ENCODE measurements around the gene CCDC137. TPM values are rescaled to one million over a fixed set of nuclear protein-coding genes. Genes with fewer than 3 reads are reported as not detected.
"Not testable (repeated sequence)": the region's sequence is repeated elsewhere in the genome, so short reads cannot be mapped to it uniquely, and the experiment has no call there.

The CCDC137 gene
- total RNA-seq, 1 experiment from 2014 or later = 8.1 TPM

GRCh38 chr17:81667754-81668153, 1.2 kb downstream of the CCDC137 start:
- no peaks in the 10 kb centered on the region for H3K27me3 ChIP-seq (ENCODE audit: low read length)
- H4K20me1 ChIP-seq (ENCODE audit: insufficient read depth, low read depth, low read length) = no peaks in the 10 kb centered on the region
- peak overlapping the region; percentile 99 for H3K9ac ChIP-seq (ENCODE audit: low read length)
- no peak overlapping the region for H3K27ac ChIP-seq (ENCODE audit: low read length)
- H3K79me2 ChIP-seq (ENCODE audit: low read length) = peaks cover 43% of the 10 kb centered on the region
- DNase-seq = peak; percentile 57
- H2AFZ ChIP-seq (ENCODE audit: low read length) = no peak overlapping the region
- H3K36me3 ChIP-seq (ENCODE audit: insufficient read depth, low read length) = peaks cover 43% of the 10 kb centered on the region
- H3K9me3 ChIP-seq (ENCODE audit: low read length) = no peaks in the 10 kb centered on the region
- H3K4me2 ChIP-seq (ENCODE audit: low read depth, low read length, poor library complexity, severe bottlenecking) = peak overlapping the region; percentile 97
- H3K9me2 ChIP-seq (replicated peaks; ENCODE audit: insufficient read depth, low read length) = no peaks in the 10 kb centered on the region
- H3K4me3 ChIP-seq (ENCODE audit: low read length) = peak overlapping the region; percentile 96
- H3K4me1 ChIP-seq (ENCODE audit: low read length) = peaks cover 24% of the 10 kb centered on the region

- H3K27me3 ChIP-seq (ENCODE audit: low read length) = no peaks in the 10 kb centered on the region
- H3K36me3 ChIP-seq (ENCODE audit: insufficient read depth, low read length) = peaks cover 30% of the 10 kb centered on the region
- no peak overlapping the region for H2AFZ ChIP-seq (ENCODE audit: low read length)
- no peaks in the 10 kb centered on the region for H4K20me1 ChIP-seq (ENCODE audit: insufficient read depth, low read depth, low read length)
- no peaks in the 10 kb centered on the region for H3K9me3 ChIP-seq (ENCODE audit: low read length)
- peaks cover 16% of the 10 kb centered on the region for H3K79me2 ChIP-seq (ENCODE audit: low read length)
- no peak overlapping the region for H3K4me2 ChIP-seq (ENCODE audit: low read depth, low read length, poor library complexity, severe bottlenecking)
- H3K27ac ChIP-seq (ENCODE audit: low read length) = no peak overlapping the region
- DNase-seq = no peak
- H3K9me2 ChIP-seq (replicated peaks; ENCODE audit: insufficient read depth, low read length) = no peaks in the 10 kb centered on the region
- H3K4me1 ChIP-seq (ENCODE audit: low read length) = peaks cover 10% of the 10 kb centered on the region
- no peak overlapping the region for H3K9ac ChIP-seq (ENCODE audit: low read length)
- H3K4me3 ChIP-seq (ENCODE audit: low read length) = no peak overlapping the region
These were observed 6.0 kb downstream of the CCDC137 start for GRCh38 chr17:81672504-81672903.

- Histone ChIP-seq H3K27ac (ENCODE audit: low read length) (no peak overlapping the region), H3K9ac (ENCODE audit: low read length) (no peak overlapping the region), H3K4me3 (ENCODE audit: low read length) (no peak overlapping the region), H3K79me2 (ENCODE audit: low read length) (peaks cover 12% of the 10 kb centered on the region), H4K20me1 (ENCODE audit: insufficient read depth, low read depth, low read length) (no peaks in the 10 kb centered on the region), H3K4me2 (ENCODE audit: low read depth, low read length, poor library complexity, severe bottlenecking) (no peak overlapping the region), H3K27me3 (ENCODE audit: low read length) (no peaks in the 10 kb centered on the region), H3K36me3 (ENCODE audit: insufficient read depth, low read length) (peaks cover 27% of the 10 kb centered on the region), H2AFZ (ENCODE audit: low read length) (no peak overlapping the region), H3K9me3 (ENCODE audit: low read length) (no peaks in the 10 kb centered on the region), H3K9me2 (replicated peaks; ENCODE audit: insufficient read depth, low read length) (no peaks in the 10 kb centered on the region), H3K4me1 (ENCODE audit: low read length) (peaks cover 6% of the 10 kb centered on the region)
- no peak for DNase-seq
These were observed 6.4 kb downstream of the CCDC137 start for GRCh38 chr17:81672954-81673353.

- Histone ChIP-seq H3K27me3 (ENCODE audit: low read length) (no peaks in the 10 kb centered on the region), H2AFZ (ENCODE audit: low read length) (no peak overlapping the region), H3K4me2 (ENCODE audit: low read depth, low read length, poor library complexity, severe bottlenecking) (no peak overlapping the region), H3K4me3 (ENCODE audit: low read length) (no peak overlapping the region), H3K36me3 (ENCODE audit: insufficient read depth, low read length) (peaks cover 20% of the 10 kb centered on the region), H3K79me2 (ENCODE audit: low read length) (peaks cover 4% of the 10 kb centered on the region; the same call in 1 of the 2 replicates), H3K4me1 (ENCODE audit: low read length) (no peaks in the 10 kb centered on the region), H3K9me3 (ENCODE audit: low read length) (no peaks in the 10 kb centered on the region), H3K27ac (ENCODE audit: low read length) (no peak overlapping the region), H3K9ac (ENCODE audit: low read length) (no peak overlapping the region), H3K9me2 (replicated peaks; ENCODE audit: insufficient read depth, low read length) (no peaks in the 10 kb centered on the region), H4K20me1 (ENCODE audit: insufficient read depth, low read depth, low read length) (no peaks in the 10 kb centered on the region)
- no peak for DNase-seq
These were observed 7.2 kb downstream of the CCDC137 start for GRCh38 chr17:81673561-81674258.

- DNase-seq = peak; percentile 69
- not testable (repeated sequence) for H3K4me2 ChIP-seq (ENCODE audit: low read depth, low read length, poor library complexity, severe bottlenecking); H3K9me3 ChIP-seq (ENCODE audit: low read length); H3K79me2 ChIP-seq (ENCODE audit: low read length); H3K4me1 ChIP-seq (ENCODE audit: low read length); H2AFZ ChIP-seq (ENCODE audit: low read length); H3K36me3 ChIP-seq (ENCODE audit: insufficient read depth, low read length); H3K27me3 ChIP-seq (ENCODE audit: low read length); H4K20me1 ChIP-seq (ENCODE audit: insufficient read depth, low read depth, low read length); H3K9me2 ChIP-seq (replicated peaks; ENCODE audit: insufficient read depth, low read length); H3K9ac ChIP-seq (ENCODE audit: low read length); H3K27ac ChIP-seq (ENCODE audit: low read length); H3K4me3 ChIP-seq (ENCODE audit: low read length)
These were observed 9.1 kb downstream of the CCDC137 start for GRCh38 chr17:81675515-81676221.

- H3K4me2 ChIP-seq (ENCODE audit: low read depth, low read length, poor library complexity, severe bottlenecking) = no peak overlapping the region
- H3K9me3 ChIP-seq (ENCODE audit: low read length) = no peaks in the 10 kb centered on the region
- no peak overlapping the region for H3K27ac ChIP-seq (ENCODE audit: low read length)
- H4K20me1 ChIP-seq (ENCODE audit: insufficient read depth, low read depth, low read length) = no peaks in the 10 kb centered on the region
- no peak overlapping the region for H3K9ac ChIP-seq (ENCODE audit: low read length)
- H3K36me3 ChIP-seq (ENCODE audit: insufficient read depth, low read length) = 0 out of 2 replicates have a peak, but pooled peaks cover 3% of the 10 kb centered on the region
- no peaks in the 10 kb centered on the region for H3K9me2 ChIP-seq (replicated peaks; ENCODE audit: insufficient read depth, low read length)
- H3K27me3 ChIP-seq (ENCODE audit: low read length) = no peaks in the 10 kb centered on the region
- peaks cover 4% of the 10 kb centered on the region for H3K79me2 ChIP-seq (ENCODE audit: low read length)
- no peak for DNase-seq
- no peak overlapping the region for H2AFZ ChIP-seq (ENCODE audit: low read length)
- no peaks in the 10 kb centered on the region; the same call in 1 of the 2 replicates for H3K4me1 ChIP-seq (ENCODE audit: low read length)
- H3K4me3 ChIP-seq (ENCODE audit: low read length) = no peak overlapping the region
These were observed 10.4 kb downstream of the CCDC137 start for GRCh38 chr17:81676906-81677305.

GRCh38 chr17:81680150-81680549, 13.6 kb downstream of the CCDC137 start:
- no peaks in the 10 kb centered on the region for H3K27me3 ChIP-seq (ENCODE audit: low read length)
- no peaks in the 10 kb centered on the region for H3K9me3 ChIP-seq (ENCODE audit: low read length)
- no peaks in the 10 kb centered on the region for H3K9me2 ChIP-seq (replicated peaks; ENCODE audit: insufficient read depth, low read length)
- H3K36me3 ChIP-seq (ENCODE audit: insufficient read depth, low read length) = no peaks in the 10 kb centered on the region
- DNase-seq = no peak
- no peak overlapping the region for H3K27ac ChIP-seq (ENCODE audit: low read length)
- no peak overlapping the region for H2AFZ ChIP-seq (ENCODE audit: low read length)
- H3K4me1 ChIP-seq (ENCODE audit: low read length) = peaks cover 15% of the 10 kb centered on the region
- H3K9ac ChIP-seq (ENCODE audit: low read length) = no peak overlapping the region
- peaks cover 34% of the 10 kb centered on the region for H3K79me2 ChIP-seq (ENCODE audit: low read length)
- no peak overlapping the region for H3K4me3 ChIP-seq (ENCODE audit: low read length)
- no peak overlapping the region for H3K4me2 ChIP-seq (ENCODE audit: low read depth, low read length, poor library complexity, severe bottlenecking)
- H4K20me1 ChIP-seq (ENCODE audit: insufficient read depth, low read depth, low read length) = peaks cover 16% of the 10 kb centered on the region

GRCh38 chr17:81681672-81682071, 15.1 kb downstream of the CCDC137 start:
- H3K9me3 ChIP-seq (ENCODE audit: low read length) = no peaks in the 10 kb centered on the region
- H3K4me3 ChIP-seq (ENCODE audit: low read length) = no peak overlapping the region
- H3K27ac ChIP-seq (ENCODE audit: low read length) = no peak overlapping the region
- no peak overlapping the region for H3K4me2 ChIP-seq (ENCODE audit: low read depth, low read length, poor library complexity, severe bottlenecking)
- peaks cover 28% of the 10 kb centered on the region for H4K20me1 ChIP-seq (ENCODE audit: insufficient read depth, low read depth, low read length)
- H3K36me3 ChIP-seq (ENCODE audit: insufficient read depth, low read length) = peaks cover 12% of the 10 kb centered on the region; the same call in 1 of the 2 replicates
- H3K9ac ChIP-seq (ENCODE audit: low read length) = no peak overlapping the region
- no peak overlapping the region for H2AFZ ChIP-seq (ENCODE audit: low read length)
- no peak for DNase-seq
- H3K9me2 ChIP-seq (replicated peaks; ENCODE audit: insufficient read depth, low read length) = no peaks in the 10 kb centered on the region
- H3K79me2 ChIP-seq (ENCODE audit: low read length) = peaks cover 48% of the 10 kb centered on the region
- H3K27me3 ChIP-seq (ENCODE audit: low read length) = no peaks in the 10 kb centered on the region
- H3K4me1 ChIP-seq (ENCODE audit: low read length) = peaks cover 23% of the 10 kb centered on the region
